ENCODE measurements around the gene WWP2. TPM values are rescaled to one million over a fixed set of nuclear protein-coding genes. Genes with fewer than 3 reads are reported as not detected.

The WWP2 gene
- total and polyA plus RNA-seq, 11 donors, result 8.4 to 33.2 (median 23.5) TPM

DNA sequence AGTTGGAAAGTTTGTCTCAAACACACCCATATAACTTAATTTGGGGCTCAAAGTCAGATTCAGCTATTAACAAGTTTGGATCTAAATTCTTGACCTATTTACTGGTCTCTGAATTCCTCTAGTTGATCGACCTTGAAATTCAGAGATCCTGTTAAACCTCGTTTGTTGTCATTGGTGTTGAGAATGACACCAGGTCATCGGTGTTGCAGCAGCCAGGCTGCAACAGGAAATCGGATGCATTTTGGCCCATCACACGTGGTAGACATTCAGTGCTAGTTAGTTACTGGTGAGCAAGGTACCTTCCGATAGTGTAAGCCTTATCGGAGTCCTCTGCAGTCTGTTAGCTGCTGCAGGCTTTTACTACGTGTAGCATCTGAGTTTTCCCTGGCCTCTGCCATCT, 82.3 kb downstream of the WWP2 start:
- H3K27me3 ChIP-seq, result no peaks in the 10 kb centered on the region
- H3K27ac ChIP-seq, result no peak overlapping the region
- DNase-seq (no peak), ATAC-seq (no peak)
- no peak for TF ChIP-seq POLR2A (IDR thresholded peaks at IDR 0.05)
- TF ChIP-seq, protein P1, sequence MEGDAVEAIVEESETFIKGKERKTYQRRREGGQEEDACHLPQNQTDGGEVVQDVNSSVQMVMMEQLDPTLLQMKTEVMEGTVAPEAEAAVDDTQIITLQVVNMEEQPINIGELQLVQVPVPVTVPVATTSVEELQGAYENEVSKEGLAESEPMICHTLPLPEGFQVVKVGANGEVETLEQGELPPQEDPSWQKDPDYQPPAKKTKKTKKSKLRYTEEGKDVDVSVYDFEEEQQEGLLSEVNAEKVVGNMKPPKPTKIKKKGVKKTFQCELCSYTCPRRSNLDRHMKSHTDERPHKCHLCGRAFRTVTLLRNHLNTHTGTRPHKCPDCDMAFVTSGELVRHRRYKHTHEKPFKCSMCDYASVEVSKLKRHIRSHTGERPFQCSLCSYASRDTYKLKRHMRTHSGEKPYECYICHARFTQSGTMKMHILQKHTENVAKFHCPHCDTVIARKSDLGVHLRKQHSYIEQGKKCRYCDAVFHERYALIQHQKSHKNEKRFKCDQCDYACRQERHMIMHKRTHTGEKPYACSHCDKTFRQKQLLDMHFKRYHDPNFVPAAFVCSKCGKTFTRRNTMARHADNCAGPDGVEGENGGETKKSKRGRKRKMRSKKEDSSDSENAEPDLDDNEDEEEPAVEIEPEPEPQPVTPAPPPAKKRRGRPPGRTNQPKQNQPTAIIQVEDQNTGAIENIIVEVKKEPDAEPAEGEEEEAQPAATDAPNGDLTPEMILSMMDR (IDR thresholded peaks at IDR 0.05), result no peak
- WGBS, 4 donors, result 77 to 80% (median 80%) methylated on average over 8 of the region's 8 CpGs
- no peaks in the 10 kb centered on the region for H3K9me3 ChIP-seq
- no peak overlapping the region for H3K4me3 ChIP-seq
- H3K36me3 ChIP-seq, result peaks cover 0 to 55% (median 6%) of the 10 kb centered on the region in 9 donors
- peaks cover 6 to 39% (median 31%) of the 10 kb centered on the region in 12 donors for H3K4me1 ChIP-seq
- intact Hi-C loops (cut with DNase I), result no loop called here

DNA sequence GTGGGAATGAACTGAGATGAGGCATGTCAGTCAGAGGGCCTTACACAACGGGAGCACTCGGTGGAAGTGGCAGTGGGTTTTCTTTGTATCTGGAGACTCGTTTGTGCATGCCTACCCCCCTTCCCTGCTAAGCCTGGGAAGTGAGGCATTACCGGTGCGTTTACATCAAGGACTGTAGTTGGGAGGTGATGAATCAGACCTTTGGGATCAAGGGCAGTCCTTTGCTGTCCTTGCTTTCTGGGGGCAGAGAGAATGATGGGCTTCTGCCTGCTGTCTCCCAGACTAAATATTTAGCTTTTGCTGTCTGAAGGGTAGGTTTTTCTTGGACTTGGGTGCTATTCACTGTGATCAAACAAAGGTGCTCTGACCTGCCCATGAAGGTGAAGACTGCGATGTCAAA, 83.0 kb downstream of the WWP2 start:
- WGBS, 4 donors, result 88 to 93% (median 91%) methylated on average over 6 of the region's 6 CpGs

DNA sequence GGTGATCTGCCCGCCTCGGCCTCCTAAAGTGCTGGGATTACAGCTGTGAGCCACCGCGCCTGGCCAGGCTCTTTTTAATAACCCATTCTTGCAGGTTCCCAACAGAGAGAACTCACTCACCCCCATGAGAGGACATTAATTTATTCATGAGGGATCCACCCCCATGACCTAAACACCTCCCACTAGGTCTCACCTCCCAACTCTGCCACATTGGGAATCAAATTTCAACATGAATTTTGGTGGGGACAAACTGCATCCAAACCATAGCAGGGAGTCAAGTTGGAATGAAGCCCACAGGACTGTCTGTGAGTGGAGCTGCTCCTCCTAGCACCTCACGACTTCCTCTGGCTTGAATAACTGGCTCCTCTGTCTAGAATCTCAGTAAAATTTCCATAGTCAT, 85.5 kb downstream of the WWP2 start:
- intact Hi-C loops (cut with DNase I), result no loop called here
- 80 to 89% (median 84%) methylated on average over 5 of the region's 5 CpGs for WGBS, 4 donors
- peak overlapping the region in 11 of 12 donors; percentile 72 to 92 (median 84) for H3K27ac ChIP-seq
- H3K27me3 ChIP-seq, result no peaks in the 10 kb centered on the region
- H3K4me1 ChIP-seq, result peaks cover 6 to 25% (median 23%) of the 10 kb centered on the region in 12 donors
- no peaks in the 10 kb centered on the region for H3K9me3 ChIP-seq
- DNase-seq (no peak), ATAC-seq (no peak)
- TF ChIP-seq, protein P1 (IDR thresholded peaks at IDR 0.05), result no peak
- no peak for TF ChIP-seq POLR2A (IDR thresholded peaks at IDR 0.05)
- H3K4me3 ChIP-seq, result no peak overlapping the region
- H3K36me3 ChIP-seq, result peaks cover 0 to 28% (median 3%) of the 10 kb centered on the region in 9 donors

More for the DNA sequence above, 83.0 kb downstream of the WWP2 start:
- H3K4me3 ChIP-seq, result no peak overlapping the region
- no peaks in the 10 kb centered on the region for H3K27me3 ChIP-seq
- no peak for DNase-seq
- H3K9me3 ChIP-seq, result no peaks in the 10 kb centered on the region
- no peak overlapping the region for H3K27ac ChIP-seq
- intact Hi-C loops (cut with DNase I), result no loop called here
- H3K36me3 ChIP-seq, result peaks cover 0 to 50% (median 6%) of the 10 kb centered on the region in 9 donors
- H3K4me1 ChIP-seq, result peaks cover 6 to 36% (median 28%) of the 10 kb centered on the region in 12 donors
- ATAC-seq, result no peak
- no peak for TF ChIP-seq POLR2A (IDR thresholded peaks at IDR 0.05)
- TF ChIP-seq, protein P1 (IDR thresholded peaks at IDR 0.05), result no peak

DNA sequence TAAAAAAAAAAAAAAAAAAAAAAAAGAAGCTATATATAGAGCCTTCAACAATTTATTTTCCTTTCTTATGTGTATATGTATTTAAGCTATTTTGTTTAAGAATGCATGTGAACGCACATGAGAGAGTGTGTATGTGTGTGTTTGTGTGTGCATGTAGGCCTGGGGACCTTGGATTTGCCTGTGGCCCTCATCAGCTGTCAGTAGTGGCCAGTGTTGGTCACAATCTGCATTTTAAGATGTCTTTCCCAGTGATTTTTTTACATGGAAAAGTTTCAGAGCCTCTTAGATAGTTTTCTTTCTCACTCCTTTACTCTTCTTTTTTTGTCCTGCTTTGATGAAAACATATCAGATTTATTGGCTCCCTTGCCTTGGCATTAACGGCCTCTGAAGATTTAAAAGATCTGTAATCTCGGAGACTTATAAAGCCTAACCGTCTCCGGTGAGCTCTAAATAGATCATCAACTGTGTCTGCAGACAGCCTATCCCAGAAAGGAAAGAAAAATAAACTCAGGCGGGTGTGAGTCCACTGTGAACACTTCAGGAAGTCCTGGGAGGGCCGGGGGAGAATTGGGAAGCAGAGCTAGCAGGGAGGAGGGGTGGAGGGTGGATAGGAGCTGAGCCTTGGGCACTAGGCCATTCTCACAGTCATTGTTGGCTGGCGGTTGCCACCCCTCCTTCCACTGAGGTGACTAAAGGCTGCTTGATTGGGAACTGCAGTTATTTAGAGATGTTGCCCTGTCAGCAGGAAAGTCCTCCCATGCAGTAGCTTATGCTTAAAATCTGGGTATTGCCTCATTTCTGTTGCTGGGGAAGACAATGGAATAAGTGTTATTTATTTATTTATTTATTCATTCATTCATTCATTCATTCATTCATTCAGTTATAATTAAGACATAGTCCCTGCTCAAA, 86.8 kb downstream of the WWP2 start:
- DNase-seq, result peak; percentile 86 to 95 (median 92)
- 7 to 14% (median 9%) methylated on average over 8 of the region's 8 CpGs for WGBS, 4 donors
- H3K27ac ChIP-seq, result peak overlapping the region; percentile 72 to 92 (median 84)
- H3K4me3 ChIP-seq, result peak overlapping the region in 7 of 12 donors; percentile 3 to 27 (median 15)
- no peaks in the 10 kb centered on the region for H3K27me3 ChIP-seq
- peaks cover 0 to 26% (median 0%) of the 10 kb centered on the region in 9 donors for H3K36me3 ChIP-seq
- TF ChIP-seq, protein P1 (IDR thresholded peaks at IDR 0.05), result peak in 4 of 12 donors; percentile 26 to 50 (median 38)
- no peak for TF ChIP-seq POLR2A (IDR thresholded peaks at IDR 0.05)
- H3K9me3 ChIP-seq, result no peaks in the 10 kb centered on the region
- intact Hi-C loops (cut with DNase I), result no loop called here
- peaks cover 6 to 25% (median 23%) of the 10 kb centered on the region in 12 donors for H3K4me1 ChIP-seq
- ATAC-seq, result peak; percentile 96 to 99 (median 99)
